Thoracic aorta (tissue), 2 donors: ENCODE results near the gene RPGRIP1L. TPM values are rescaled to one million over a fixed set of nuclear protein-coding genes. Genes with fewer than 3 reads are reported as not detected.

Experiments
- ATAC-seq: fragments of 150-250 bp; one replicate; pipeline ENCODE4 v1.8.0; 2017; ENCODE audit warnings: low read depth; ENCODE audit not compliant: insufficient number of reproducible peaks, low FRiP score
- DNase-seq: peaks from one replicate; pipeline ENCODE4 v3.0.0-alpha.2; 2020; ENCODE audit warnings: low spot score
- H3K27ac ChIP-seq, 2 donors: fragments of 200-600 bp; sonication (generic); 1 replicate in 1 of 2; 2 replicates in 1 of 2; pipeline ENCODE4 v1.5.1; 2016; ENCODE audit warnings: mild to moderate bottlenecking in 2 of 2, moderate library complexity in 2 of 2
- H3K27me3 ChIP-seq: fragments of 200-600 bp; sonication (generic); replicated peaks from 2 replicates; pipeline ENCODE4 v1.6.0; 2016; ENCODE audit warnings: mild to moderate bottlenecking; ENCODE audit not compliant: insufficient read depth
- H3K36me3 ChIP-seq: fragments of 200-600 bp; sonication (generic); one replicate; pipeline ENCODE4 v1.5.1; 2016
- H3K4me1 ChIP-seq, 2 donors: fragments of 200-600 bp; sonication (generic); 1 replicate in 1 of 2; 2 replicates in 1 of 2; pipeline versions ENCODE4 v1.5.1 to v1.6.0; 2016; ENCODE audit warnings: low read depth in 2 of 2, mild to moderate bottlenecking in 1 of 2; ENCODE audit not compliant: control insufficient read depth in 1 of 2
- H3K4me3 ChIP-seq: fragments of 200-600 bp; sonication (generic); 2 replicates; pipeline ENCODE4 v1.5.1; 2016; ENCODE audit warnings: mild to moderate bottlenecking
- H3K9me3 ChIP-seq: fragments of 200-600 bp; sonication (generic); 2 replicates; pipeline ENCODE4 v1.5.1; 2016
- total RNA-seq, 2 donors: library from RNA; depleted of rRNA; stranded (reverse); fragments of >200 nt; gene quantifications; one replicate each; pipeline versions ENCODE4 v1.1.0 to v1.2.3, GENCODE V29; 2016
- TF ChIP-seq, protein P1 (sequence below): fragments of 200-600 bp; sonication (generic); IDR thresholded peaks from one replicate; pipeline ENCODE4 v1.5.1; 2019; ENCODE audit warnings: antibody characterized with exemption

The RPGRIP1L gene
- total RNA-seq, 2 donors from 2014 or later = 3.4 to 9.1 TPM

GRCh38 chr16:53556521-53556920 lies 147.1 kb downstream of the RPGRIP1L start:
- Histone ChIP-seq H3K9me3 (no peaks in the 10 kb centered on the region), H3K4me3 (no peak overlapping the region), H3K4me1 (no peaks in the 10 kb centered on the region), H3K27ac (no peak overlapping the region), H3K36me3 (no peaks in the 10 kb centered on the region), H3K27me3 (no peaks in the 10 kb centered on the region)
- ATAC-seq (no peak), DNase-seq (no peak)
- TF ChIP-seq, protein P1, sequence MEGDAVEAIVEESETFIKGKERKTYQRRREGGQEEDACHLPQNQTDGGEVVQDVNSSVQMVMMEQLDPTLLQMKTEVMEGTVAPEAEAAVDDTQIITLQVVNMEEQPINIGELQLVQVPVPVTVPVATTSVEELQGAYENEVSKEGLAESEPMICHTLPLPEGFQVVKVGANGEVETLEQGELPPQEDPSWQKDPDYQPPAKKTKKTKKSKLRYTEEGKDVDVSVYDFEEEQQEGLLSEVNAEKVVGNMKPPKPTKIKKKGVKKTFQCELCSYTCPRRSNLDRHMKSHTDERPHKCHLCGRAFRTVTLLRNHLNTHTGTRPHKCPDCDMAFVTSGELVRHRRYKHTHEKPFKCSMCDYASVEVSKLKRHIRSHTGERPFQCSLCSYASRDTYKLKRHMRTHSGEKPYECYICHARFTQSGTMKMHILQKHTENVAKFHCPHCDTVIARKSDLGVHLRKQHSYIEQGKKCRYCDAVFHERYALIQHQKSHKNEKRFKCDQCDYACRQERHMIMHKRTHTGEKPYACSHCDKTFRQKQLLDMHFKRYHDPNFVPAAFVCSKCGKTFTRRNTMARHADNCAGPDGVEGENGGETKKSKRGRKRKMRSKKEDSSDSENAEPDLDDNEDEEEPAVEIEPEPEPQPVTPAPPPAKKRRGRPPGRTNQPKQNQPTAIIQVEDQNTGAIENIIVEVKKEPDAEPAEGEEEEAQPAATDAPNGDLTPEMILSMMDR = no peak

- Histone ChIP-seq H3K9me3 (no peaks in the 10 kb centered on the region), H3K27me3 (no peaks in the 10 kb centered on the region), H3K4me1 (peaks cover 0 to 6% of the 10 kb centered on the region in 2 donors), H3K27ac (no peak overlapping the region), H3K36me3 (no peaks in the 10 kb centered on the region), H3K4me3 (no peak overlapping the region)
- DNase-seq (no peak), ATAC-seq (no peak)
- TF ChIP-seq, protein P1 = peak; percentile 54
Measured at GRCh38 chr16:53549970-53550690, 153.5 kb downstream of the RPGRIP1L start.

Other genes starting within 250 kb of the RPGRIP1L start
- gene AKTIP, start 200.7 kb downstream of the RPGRIP1L start, total RNA-seq = 10 to 100 TPM; 47.0 to 59.5 TPM
- 100 to 1,000 TPM in 1 of 2 donors, 10 to 100 TPM in 1; 99.6 to 103 TPM for gene FTO, start 297 bp upstream of the RPGRIP1L start, total RNA-seq